B cell (primary cell): ENCODE results near the gene CASK.

Experiments used
- CTCF ChIP-seq: fragments of 200-600 bp; IDR thresholded peaks from one replicate; pipeline ENCODE4 v1.8.0; 2022; ENCODE audit warnings: antibody characterized with exemption, mild to moderate bottlenecking
- EZH2 ChIP-seq: IDR thresholded peaks from 2 replicates; pipeline ENCODE4 v1.6.1; 2012; ENCODE audit warnings: borderline replicate concordance, low read depth, mild to moderate bottlenecking, moderate library complexity, low read length; ENCODE audit not compliant: insufficient read depth, poor library complexity, severe bottlenecking

GRCh38 chrX:41634284-41634683 lies 289.1 kb downstream of the CASK start:
- TF ChIP-seq CTCF (no peak), EZH2 (no peak)
